Cardiac septum (tissue), 1 donor: ENCODE results near the gene FAM111B. TPM values are rescaled to one million over a fixed set of nuclear protein-coding genes. Genes with fewer than 3 reads are reported as not detected.

Experiments
- DNase-seq: peaks from one replicate; pipeline ENCODE4 v3.0.0-alpha.2; 2020; ENCODE audit warnings: low spot score
- intact Hi-C: fragments of 100-400 bp; cut with DNase I; formaldehyde crosslinking; loops from one replicate; pipeline ENCODE4 v1.14.0; 2022
- total RNA-seq: library from RNA; stranded (reverse); fragmentation: NEBNext Ultra II Directional; extraction: Animal tissue kit (Norgen Biotek cat#: 25700); gene quantifications from one replicate; pipeline ENCODE4 v1.2.1, GENCODE V29; 2021
- donor health status: DM: no; HTN: no; CAD: no.

FAM111B gene
- total RNA-seq, 1 donor from 2014 or later = not detected

DNA sequence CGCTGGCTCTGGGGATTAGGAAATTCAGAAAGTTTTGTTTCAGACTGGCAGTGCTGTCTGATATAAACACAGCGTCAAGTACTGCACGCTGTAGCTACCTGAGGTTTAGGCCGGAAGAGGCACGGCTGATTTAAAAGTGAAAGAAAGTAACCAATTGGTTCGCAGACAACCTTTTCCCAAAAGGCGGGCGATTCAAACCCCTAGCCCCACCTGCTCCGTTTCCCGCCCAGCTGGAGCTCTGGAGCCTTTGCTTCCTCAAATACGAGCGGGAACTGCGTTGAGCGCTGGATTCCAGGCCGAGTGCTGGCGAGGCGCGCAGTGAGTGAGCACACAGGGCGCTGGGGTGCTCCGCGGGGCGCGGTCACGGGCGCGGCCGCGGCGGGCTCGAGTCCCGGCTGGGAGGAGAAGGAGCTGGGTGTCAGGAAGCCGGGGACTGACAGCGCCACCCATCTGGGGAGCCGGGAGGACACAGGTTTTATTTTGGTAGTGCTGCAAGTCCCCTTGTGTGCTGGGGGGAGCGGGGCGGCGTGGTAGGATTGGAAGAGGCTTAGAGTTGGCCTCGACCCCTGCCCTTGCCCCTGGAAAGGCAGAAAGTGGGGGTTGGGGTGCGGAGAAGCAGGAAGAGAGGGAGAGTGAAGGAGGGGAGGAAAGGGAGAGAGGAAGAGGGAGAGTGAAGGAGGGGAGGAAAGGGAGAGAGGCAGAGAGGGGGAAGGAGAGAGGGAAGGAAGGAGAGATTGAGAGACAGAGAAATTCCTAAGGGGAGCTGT lies 37.7 kb downstream of the FAM111B start:
- intact Hi-C loops = no loop called here
- DNase-seq = peak; percentile 86

GRCh38 chr11:59145534-59145933 lies 38.5 kb downstream of the FAM111B start:
- DNase-seq = no peak
- intact Hi-C loops = no loop called here

- no peak for DNase-seq
- intact Hi-C loops = no loop called here
These were observed 44.7 kb downstream of the FAM111B start for GRCh38 chr11:59151761-59152160.

DNA sequence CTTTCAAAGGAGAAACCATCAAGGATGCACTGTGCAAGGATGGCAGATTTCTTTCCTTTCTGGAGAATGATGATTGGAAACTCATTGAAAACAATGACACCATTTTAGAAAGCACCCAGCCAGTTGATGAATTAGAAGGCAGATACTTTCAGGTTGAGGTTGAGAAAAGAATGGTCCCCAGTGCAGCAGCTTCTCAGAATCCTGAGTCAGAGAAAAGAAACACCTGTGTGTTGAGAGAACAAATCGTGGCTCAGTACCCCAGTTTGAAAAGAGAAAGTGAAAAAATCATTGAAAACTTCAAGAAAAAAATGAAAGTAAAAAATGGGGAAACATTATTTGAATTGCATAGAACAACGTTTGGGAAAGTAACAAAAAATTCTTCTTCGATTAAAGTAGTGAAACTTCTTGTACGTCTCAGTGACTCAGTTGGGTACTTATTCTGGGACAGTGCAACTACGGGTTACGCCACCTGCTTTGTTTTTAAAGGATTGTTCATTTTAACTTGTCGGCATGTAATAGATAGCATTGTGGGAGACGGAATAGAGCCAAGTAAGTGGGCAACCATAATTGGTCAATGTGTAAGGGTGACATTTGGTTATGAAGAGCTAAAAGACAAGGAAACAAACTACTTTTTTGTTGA lies 45.4 kb downstream of the FAM111B start:
- intact Hi-C loops = no loop called here
- DNase-seq = no peak

GRCh38 chr11:59154610-59155009 lies 47.6 kb downstream of the FAM111B start:
- intact Hi-C loops = loop anchor here (5.0 kb wide), 1 partner anchor 97 kb away; no protein-coding TSS in a partner anchor
- DNase-seq = no peak

DNA sequence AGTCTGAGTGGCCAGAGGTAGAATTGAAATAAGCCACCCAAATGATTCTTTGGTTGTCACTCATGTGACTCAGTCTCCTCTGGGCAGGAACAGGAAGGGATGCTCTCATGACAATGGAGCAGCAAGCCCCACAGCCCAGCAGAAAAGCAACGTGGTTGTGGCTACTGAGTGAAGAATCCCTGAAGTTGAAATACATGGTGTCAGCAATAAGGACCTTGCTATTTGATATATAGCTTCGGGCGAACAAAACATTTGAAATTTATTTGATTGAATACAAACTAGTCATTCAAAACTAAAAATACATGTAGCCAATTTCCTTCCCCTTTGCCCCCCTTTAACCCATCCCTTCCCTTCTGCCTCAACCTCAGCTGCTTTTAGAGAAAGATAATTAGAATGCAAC lies 50.4 kb downstream of the FAM111B start:
- intact Hi-C loops = loop anchor here (5.0 kb wide), 1 partner anchor 100 kb away; no protein-coding TSS in a partner anchor
- DNase-seq = no peak

DNA sequence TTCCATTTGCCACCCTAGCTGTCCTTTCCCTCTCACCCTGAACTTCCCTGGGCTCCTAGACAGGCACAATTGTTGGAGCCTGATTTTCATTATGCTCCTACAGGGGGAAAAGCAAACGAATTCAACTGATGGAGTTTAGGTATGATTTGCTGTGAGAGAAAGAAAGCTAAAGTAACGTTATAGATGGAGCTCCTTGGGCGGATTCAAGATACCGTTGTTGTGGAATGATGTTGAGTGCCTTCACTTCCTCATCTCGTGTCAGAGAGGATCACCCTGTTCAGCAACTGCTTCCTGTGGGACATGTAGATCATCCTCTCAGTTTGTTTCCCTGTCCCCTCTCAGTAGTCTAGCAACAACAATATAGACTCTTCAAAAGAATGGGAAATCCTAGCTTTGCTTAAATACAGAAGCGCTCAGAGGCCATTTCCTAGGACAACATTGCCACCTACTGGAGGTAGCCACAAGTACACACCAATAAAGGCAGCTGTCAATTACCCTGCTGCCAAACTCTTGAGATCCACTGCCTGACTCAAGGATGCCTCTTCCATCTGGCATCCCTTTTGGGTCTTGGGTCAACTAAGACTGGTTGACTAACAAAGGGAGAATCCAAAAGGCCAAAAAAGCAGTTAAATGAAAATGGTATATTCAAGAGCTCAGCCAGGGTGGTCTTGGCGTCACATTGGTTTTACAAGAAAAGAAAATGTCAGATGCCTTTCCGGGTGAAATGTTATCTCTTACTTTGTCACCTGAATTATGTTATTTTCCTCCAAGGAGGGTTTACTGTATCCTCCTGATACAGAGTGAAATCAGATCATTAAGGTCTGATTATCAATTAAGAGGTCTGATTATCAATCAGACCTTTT lies 51.4 kb downstream of the FAM111B start:
- intact Hi-C loops = loop anchor here (5.0 kb wide), 1 partner anchor 101 kb away; no protein-coding TSS in a partner anchor
- DNase-seq = no peak

GRCh38 chr11:59164028-59164427 lies 57.0 kb downstream of the FAM111B start:
- intact Hi-C loops = no loop called here
- DNase-seq = no peak

DNA sequence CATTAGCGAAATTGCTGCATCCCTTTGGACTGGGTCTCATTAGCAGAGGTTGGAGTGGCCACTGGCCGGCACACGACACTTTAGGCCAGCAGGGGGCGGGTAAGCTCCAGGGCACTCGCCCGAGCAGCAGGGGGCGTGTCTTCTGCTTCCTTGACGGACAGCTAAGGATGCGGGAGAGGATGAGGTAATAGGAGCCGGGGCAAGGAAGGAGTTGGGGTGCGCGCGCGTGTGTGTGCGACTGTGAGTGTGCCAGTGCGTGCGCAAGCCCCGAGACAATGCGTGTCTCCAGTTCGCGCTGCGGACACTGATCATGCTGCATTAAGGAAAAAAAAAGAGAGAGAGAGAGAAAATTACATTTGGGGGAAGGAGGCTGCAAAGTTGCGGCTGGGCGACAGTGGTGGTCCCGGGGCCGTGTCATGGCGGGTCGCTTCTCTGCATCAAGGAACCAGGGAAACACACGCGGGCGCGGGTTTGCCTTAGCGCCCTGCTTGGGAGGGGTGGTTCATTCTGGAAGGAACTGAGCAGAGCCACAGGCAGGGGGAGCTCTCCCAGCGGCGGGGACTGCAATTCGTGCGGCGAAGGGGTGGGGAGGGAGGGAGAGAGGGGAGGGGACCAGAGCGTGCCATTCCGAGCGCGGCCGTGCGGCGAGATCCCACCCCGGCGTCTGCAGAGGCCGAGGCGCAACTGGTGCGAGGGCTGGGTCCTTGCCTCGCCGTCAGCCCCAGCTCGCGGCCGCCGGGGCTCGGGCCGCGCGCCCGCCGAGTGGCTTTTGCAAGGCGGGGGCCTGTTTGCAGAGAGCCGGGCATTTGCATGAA lies 64.7 kb downstream of the FAM111B start, which contains the start of gene DTX4:
Gene DTX4, plus strand, starts transcription at position 625 of the 815 bp plus-strand sequence. CDS start 464 bp downstream, outside the sequence.
- intact Hi-C loops = loop anchor here (1.0 to 5.0 kb wide), 3 partner anchors 37 to 261 kb away; no protein-coding TSS in a partner anchor
- peak; percentile 96 for DNase-seq

GRCh38 chr11:59172345-59173079 lies 65.5 kb downstream of the FAM111B start:
- DNase-seq = no peak
- intact Hi-C loops = loop anchor here (5.0 kb wide), 1 partner anchor 260 kb away; no protein-coding TSS in a partner anchor

DNA sequence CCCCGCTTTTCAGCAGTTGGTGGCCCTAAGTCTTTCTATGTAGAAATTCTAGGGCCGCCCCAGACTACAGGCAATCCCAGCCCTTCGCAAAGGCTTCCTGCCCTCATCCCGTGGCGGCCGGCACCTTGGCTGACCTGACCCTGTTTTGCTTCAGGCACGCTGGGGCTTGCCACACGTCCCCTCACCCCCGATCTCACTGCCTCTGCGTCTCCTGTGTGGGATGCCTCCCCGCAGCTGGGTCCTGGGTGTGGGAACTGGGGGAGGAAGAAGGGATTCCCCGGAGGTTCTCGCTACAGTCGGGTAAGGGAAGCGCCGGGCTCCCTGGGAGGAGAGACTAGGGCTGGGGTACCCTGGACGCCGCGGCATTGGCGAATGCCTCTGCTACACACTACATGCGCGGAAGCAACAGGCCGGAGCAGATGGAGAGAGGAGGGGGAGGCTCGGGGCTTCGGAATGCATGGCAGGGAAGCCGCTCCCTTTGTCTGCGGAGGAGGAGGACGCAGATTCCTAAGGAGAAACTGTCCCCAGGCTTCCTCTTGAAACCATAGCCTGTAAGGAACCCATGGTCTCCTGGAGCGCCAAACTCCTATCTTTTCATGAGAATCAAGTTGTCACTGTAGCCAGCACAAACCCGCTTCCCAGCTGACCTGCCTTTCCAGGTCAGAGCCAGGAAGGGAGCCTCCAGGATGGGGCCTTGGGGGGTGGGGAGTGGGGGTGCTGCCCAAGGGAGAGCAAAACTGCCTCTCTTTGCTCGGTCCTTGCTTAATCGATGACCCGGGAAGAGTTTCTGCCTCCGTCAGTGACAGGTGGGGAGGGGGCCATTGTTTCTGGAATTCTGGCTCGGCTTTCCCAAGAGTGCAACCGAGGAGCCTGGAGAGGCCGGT lies 66.3 kb downstream of the FAM111B start:
- intact Hi-C loops = loop anchor here (5.0 kb wide), 1 partner anchor 259 kb away; no protein-coding TSS in a partner anchor
- DNase-seq = no peak

- intact Hi-C loops = loop anchor here (5.0 kb wide), 1 partner anchor 258 kb away; no protein-coding TSS in a partner anchor
- DNase-seq = no peak
These were observed 67.1 kb downstream of the FAM111B start for GRCh38 chr11:59173964-59174663.

DNA sequence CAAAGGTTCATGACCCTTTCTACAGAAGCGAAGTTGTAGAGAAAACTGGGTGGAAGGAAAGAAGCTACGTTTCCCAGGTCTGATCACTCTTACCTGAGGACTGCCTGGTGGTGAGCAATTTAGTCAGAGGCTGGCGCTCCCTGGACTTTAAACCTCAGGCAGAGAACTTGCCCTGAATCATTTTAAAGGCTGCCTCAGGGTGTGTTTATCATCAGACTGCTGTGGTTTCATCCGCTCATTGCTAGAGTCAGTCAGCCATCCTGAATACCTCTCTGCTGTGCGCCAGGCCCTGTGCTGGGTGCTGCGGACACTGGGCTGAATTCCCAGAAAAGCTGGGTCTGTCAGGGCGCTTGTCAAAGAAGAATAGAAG lies 67.6 kb downstream of the FAM111B start:
- intact Hi-C loops = loop anchor here (5.0 kb wide), 1 partner anchor 258 kb away; no protein-coding TSS in a partner anchor
- DNase-seq = no peak

- intact Hi-C loops = no loop called here
- no peak for DNase-seq
These were observed 68.1 kb downstream of the FAM111B start for GRCh38 chr11:59175091-59175501.

- DNase-seq = no peak
- intact Hi-C loops = no loop called here
These were observed 69.3 kb downstream of the FAM111B start for GRCh38 chr11:59176330-59176729.
